ENCODE data around the gene CEP170.

CEP170 gene

GRCh38 chr1:243270097-243270864, 15.2 kb upstream of the CEP170 start:
- no peak for DNase-seq (ENCODE audit: low read depth in 2 of 2)
- no peak for TF ChIP-seq CTCF (IDR thresholded peaks at IDR 0.05; ENCODE audit: low read depth, low read length)
- no peak overlapping the region for H3K4me3 ChIP-seq (replicated peaks in 1 of 2; ENCODE audit: low read depth in 2 of 2, low read length in 2 of 2)

DNA sequence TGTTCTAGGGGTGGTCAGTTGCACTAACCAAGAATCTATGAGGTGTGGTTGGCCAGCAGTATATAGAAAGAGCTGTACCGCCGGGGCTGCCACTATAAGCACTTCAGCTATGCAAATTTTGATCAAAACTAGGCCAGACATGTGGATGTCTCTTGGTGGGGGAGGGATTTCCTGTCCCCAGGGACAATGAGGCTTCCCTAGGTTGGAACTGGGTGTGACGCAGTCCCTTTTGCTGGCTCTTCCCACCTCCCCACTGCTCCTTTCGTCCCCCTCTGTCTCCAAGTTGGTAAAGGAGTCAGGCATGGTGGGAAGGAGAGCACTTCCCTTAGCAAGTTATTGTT, 14.3 kb upstream of the CEP170 start:
- DNase-seq (ENCODE audit: low read depth in 2 of 2), result peak in 1 of 2 donors; percentile 68
- no peak overlapping the region for H3K4me3 ChIP-seq (replicated peaks in 1 of 2; ENCODE audit: low read depth in 2 of 2, low read length in 2 of 2)
- no peak for TF ChIP-seq CTCF (IDR thresholded peaks at IDR 0.05; ENCODE audit: low read depth, low read length)

DNA sequence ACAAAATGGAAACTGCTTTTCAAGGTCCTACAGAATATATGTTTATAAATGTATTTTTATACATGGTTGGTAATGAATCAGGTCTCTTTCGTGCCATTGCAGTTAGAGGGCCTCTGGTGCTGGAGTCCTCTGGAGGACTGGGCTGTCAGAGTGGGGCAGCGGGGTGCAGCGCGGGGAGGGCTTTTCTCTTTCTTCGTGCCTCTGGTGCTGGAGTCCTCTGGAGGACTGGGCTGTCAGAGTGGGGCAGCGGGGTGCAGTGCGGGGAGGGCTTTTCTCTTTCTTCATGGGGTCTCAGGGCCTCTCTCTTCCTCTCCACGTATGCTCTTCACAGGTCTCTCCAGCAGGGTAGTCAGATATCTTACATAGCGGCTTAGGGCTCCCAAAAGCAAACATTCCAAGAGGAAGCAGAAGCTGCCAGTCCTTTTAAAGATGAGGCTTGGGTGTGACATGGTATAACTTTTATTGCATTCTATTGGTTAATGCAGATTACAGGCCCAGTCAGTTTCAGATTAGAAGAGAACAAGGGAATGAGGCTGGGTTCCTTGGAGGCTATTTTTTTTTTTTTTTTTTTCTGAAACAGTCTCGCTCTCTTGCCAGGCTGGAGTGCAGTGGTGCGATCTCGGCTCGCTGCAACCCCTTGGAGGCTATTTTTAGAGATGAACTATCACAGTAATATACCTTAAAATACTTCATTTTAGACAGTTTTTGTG, 13.8 kb upstream of the CEP170 start:
- peak; percentile 65 to 71 for DNase-seq (ENCODE audit: low read depth in 2 of 2)
- no peak for TF ChIP-seq CTCF (IDR thresholded peaks at IDR 0.05; ENCODE audit: low read depth, low read length)
- peak overlapping the region; percentile 15 to 22 for H3K4me3 ChIP-seq (replicated peaks in 1 of 2; ENCODE audit: low read depth in 2 of 2, low read length in 2 of 2)

GRCh38 chr1:243267914-243268653, 13.0 kb upstream of the CEP170 start:
- H3K4me3 ChIP-seq (replicated peaks in 1 of 2; ENCODE audit: low read depth in 2 of 2, low read length in 2 of 2), result peak overlapping the region in 1 of 2 donors; percentile 22
- peak; percentile 81 to 90 for DNase-seq (ENCODE audit: low read depth in 2 of 2)
- TF ChIP-seq CTCF (IDR thresholded peaks at IDR 0.05; ENCODE audit: low read depth, low read length), result no peak

DNA sequence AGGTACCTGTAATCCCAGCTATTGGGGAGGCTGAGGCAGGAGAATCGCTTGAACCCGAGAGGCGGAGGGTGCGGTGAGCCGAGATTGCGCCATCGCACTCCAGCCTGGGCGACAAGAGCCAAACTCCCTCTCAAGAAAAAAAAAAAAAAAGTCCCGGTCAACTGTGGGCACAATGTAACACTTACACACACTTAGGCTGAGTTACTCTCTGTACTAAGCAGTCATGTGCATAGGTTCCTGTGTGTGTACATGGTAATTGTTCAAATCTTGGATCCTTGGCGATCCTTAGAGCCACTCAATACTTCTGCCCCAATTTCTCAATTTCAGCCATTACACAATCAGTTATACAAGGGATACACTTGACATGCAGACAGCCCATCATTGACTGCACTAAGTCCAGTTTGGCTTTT, 12.4 kb upstream of the CEP170 start:
- no peak for TF ChIP-seq CTCF (IDR thresholded peaks at IDR 0.05; ENCODE audit: low read depth, low read length)
- no peak overlapping the region for H3K4me3 ChIP-seq (replicated peaks in 1 of 2; ENCODE audit: low read depth in 2 of 2, low read length in 2 of 2)

DNA sequence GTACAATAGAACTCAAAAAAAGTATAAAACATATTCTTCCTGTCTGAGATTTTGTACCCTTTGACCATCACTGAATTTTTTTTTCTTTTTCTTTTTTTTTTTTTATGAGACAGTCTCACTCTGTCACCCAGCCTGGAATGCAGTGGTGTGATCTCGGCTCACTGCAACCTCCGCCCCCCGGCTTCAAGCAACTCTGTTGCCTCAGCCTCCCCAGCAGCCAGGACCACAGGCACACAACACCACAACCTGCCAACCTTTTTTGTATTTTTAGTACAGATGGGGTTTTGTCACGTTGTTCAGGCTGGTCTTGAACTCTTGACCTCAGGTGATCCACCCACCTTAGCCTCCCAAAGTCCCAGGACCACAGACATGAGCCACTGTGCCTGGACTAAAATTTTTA, 11.2 kb upstream of the CEP170 start:
- no peak for TF ChIP-seq CTCF (IDR thresholded peaks at IDR 0.05; ENCODE audit: low read depth, low read length)
- no peak overlapping the region for H3K4me3 ChIP-seq (replicated peaks in 1 of 2; ENCODE audit: low read depth in 2 of 2, low read length in 2 of 2)
- peak in 1 of 2 donors; percentile 51 for DNase-seq (ENCODE audit: low read depth in 2 of 2)

More for the DNA sequence above, 12.4 kb upstream of the CEP170 start:
- peak; percentile 52 to 58 for DNase-seq (ENCODE audit: low read depth in 2 of 2)

All from cardiac fibroblast (primary cell).